Left renal cortex interstitium (tissue), 4 donors: Measurements from ENCODE around the gene ECI1. TPM values are rescaled to one million over a fixed set of nuclear protein-coding genes. Genes with fewer than 3 reads are reported as not detected.

Experiments
- DNase-seq, 4 donors: peaks; one replicate each; pipeline ENCODE4 v3.0.0-alpha.2; 2013; ENCODE audit warnings: low read depth in 4 of 4, low spot score in 2 of 4, missing footprints in 1 of 4
- polyA plus RNA-seq, 4 donors: library from polyadenylated mRNA; unstranded; fragments of 120-200 nt; gene quantifications; one replicate each; pipeline ENCODE4 v1.2.1, GENCODE V29; 2013; ENCODE audit not compliant: insufficient read length in 4 of 4

ECI1 gene
- 100 to 1,000 TPM in 1 of 4 donors, 10 to 100 TPM in 3; 60.0 to 104 (median 80.2) TPM for polyA plus RNA-seq

- peak in 3 of 4 donors; percentile 82 to 86 (median 82) for DNase-seq
Measured at GRCh38 chr16:2251296-2252111, at the start of gene ECI1. Gene ECI1, minus strand, starts transcription at chr16:2251587. Its CDS starts 21 bp downstream, at chr16:2251566.

GRCh38 chr16:2299915-2300192 is 48.5 kb upstream of the ECI1 start:
- DNase-seq: no peak

GRCh38 chr16:2299121-2299914 is 47.9 kb upstream of the ECI1 start:
- DNase-seq: no peak

- DNase-seq: no peak
Measured at GRCh38 chr16:2298621-2299020, 47.2 kb upstream of the ECI1 start.

- no peak for DNase-seq
Measured at GRCh38 chr16:2297506-2297860, 46.1 kb upstream of the ECI1 start.

GRCh38 chr16:2296661-2297505 is 45.5 kb upstream of the ECI1 start:
- no peak for DNase-seq

- no peak for DNase-seq
Measured at GRCh38 chr16:2295056-2295798, 43.8 kb upstream of the ECI1 start.

- DNase-seq: no peak
Measured at GRCh38 chr16:2292221-2292620, 40.8 kb upstream of the ECI1 start.

- no peak for DNase-seq
Measured at GRCh38 chr16:2289282-2289681, 37.9 kb upstream of the ECI1 start.

GRCh38 chr16:2288726-2289125 is 37.3 kb upstream of the ECI1 start:
- no peak for DNase-seq

GRCh38 chr16:2287916-2288547 is 36.6 kb upstream of the ECI1 start:
- no peak for DNase-seq

- no peak for DNase-seq
Measured at GRCh38 chr16:2286550-2286949, 35.2 kb upstream of the ECI1 start.

GRCh38 chr16:2285731-2286191 is 34.4 kb upstream of the ECI1 start:
- no peak for DNase-seq

- no peak for DNase-seq
Measured at GRCh38 chr16:2284797-2285576, 33.6 kb upstream of the ECI1 start.

- no peak for DNase-seq
Measured at GRCh38 chr16:2284001-2284770, 32.8 kb upstream of the ECI1 start.

- no peak for DNase-seq
Measured at GRCh38 chr16:2282866-2283555, 31.6 kb upstream of the ECI1 start.

GRCh38 chr16:2282262-2282661 is 30.9 kb upstream of the ECI1 start:
- no peak for DNase-seq
